NCI-H128 (cell line): ENCODE data around the gene C18orf63.

Experiments used
- DNase-seq: peaks from one replicate; lab custom pipeline; 2025; ENCODE audit not compliant: unreplicated experiment; lab: John Stamatoyannopoulos, UW

C18orf63 gene

DNA sequence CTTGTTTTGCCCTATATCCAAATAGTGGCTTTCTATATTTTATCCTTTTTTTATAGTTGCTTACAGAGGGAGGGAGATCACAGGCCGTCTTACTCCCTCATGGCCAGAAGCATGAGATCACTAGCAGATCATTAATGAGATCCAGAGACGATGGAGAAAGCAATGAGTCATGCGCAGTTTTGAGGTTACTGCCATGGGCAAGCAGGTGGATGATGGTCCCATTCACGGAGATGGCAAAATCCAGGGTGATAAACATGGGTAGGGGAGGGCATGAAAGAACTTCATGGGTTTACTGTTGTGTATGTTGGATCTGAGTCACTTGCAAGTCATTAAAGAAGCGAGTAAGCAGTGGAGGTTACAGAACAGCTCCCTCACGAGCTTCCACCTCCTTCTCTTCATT is 60.4 kb downstream of the C18orf63 start:
- no peak for DNase-seq

DNA sequence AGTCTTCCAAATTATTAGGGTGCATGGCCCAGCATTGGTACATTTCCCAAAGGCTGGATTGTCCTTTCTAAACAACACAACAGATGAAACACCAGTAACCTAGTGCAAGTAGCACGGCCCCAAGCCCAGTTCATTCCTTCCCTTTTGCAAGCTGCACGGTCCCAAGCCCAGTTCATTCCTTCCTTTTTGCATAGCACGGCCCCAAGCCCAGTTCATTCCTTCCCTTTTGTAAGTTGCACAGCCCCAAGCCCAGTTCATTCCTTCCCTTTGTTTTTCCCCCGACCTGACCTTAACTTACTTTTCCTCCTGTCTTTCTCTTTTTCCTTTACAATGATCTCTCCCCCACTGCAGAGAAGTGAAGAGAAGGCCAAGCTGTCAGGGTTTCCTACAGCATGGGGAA is 60.9 kb downstream of the C18orf63 start:
- DNase-seq: no peak

DNA sequence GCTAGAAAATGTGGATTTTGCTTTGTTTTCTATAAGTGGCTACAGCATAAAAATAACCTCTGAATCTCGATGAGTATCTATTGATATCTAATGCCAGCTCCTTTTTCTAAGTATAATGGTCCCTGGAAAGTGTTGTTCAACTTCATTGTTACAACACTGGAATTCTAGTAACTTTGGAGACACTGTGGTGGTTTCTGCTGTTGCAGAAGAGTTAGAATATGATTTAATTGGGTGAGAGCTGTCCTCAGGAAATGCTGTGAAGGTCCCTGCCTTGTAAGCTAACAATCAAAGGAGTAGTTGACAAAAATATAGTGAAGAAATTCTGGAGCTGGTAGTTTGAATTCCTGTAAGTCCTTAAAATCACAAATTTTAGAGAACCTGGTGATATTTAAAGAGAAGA is 62.1 kb downstream of the C18orf63 start:
- no peak for DNase-seq

DNA sequence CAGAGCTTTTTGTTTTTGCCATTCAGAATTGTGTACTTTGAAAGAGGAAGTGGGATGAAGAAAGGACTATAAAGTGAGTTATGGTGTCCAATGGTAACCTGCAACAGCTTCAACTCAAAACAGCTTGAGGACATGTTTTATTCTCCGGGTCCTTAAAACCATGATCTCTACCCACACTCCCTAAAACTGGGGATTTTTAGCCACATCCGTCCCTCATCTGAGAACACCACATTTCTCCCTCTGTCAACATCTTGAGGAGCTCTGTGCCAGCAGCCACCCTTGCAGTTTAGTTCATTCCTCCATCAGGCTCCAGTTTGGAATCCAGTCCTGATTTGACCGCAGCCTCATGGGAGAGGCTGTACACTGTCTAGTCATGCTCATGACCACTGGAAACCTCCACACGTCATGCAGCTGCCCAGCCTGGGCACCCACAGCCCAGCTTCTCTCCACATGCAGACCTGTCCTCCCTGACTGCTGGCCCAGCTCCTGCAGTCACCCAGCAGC is 62.6 kb downstream of the C18orf63 start:
- DNase-seq: no peak

DNA sequence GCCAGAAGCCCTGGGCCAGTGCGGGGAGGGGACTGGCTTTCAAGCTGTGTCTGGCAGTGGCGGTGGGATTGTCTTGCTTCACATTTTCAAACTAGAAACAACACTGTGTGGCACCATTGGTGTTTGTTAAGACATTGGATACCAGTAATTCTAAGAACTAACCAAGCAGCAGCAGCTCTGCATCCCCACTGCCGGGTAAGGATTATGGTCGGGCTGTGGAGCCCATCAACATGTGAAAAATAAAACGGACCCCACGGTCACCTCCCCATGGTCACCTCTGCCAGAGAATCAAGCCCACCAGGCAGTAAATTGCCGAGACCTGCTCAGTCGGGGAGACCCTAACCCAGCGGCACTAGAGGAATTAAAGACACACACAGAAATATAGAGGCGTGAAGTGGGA is 65.3 kb downstream of the C18orf63 start:
- no peak for DNase-seq

DNA sequence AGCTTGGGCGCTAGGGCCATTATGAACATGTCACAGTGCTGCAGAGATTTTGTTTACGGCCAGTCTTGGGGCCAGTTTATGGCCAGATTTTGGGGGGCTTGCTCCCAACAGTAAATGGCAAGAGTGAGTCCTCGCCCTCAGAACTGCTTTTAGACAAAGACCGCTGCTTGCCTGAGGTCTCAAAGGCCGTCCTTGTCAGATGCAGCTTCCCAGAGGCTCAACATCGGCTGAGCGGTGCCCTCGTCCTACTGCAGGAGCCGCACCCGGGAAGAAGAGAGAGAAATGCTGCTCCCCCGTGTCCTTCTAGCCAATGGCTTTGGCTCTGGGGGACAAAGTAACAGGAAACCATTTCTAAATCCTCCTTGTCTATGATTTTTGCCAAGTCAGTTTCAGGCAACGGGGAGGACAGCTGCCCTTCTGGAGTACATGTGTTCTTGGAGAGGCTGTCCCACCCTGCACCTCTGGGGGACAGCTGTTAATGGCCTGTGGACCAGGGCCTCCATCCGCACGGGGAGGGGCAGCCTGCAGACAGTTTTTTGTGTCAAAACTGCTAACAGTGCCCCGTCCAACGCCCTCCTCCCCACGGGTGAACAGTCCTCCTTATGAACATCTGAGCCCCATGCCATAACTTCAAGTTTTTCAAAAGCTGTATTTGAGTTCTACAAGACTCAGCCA is 66.1 kb downstream of the C18orf63 start:
- DNase-seq: no peak

DNA sequence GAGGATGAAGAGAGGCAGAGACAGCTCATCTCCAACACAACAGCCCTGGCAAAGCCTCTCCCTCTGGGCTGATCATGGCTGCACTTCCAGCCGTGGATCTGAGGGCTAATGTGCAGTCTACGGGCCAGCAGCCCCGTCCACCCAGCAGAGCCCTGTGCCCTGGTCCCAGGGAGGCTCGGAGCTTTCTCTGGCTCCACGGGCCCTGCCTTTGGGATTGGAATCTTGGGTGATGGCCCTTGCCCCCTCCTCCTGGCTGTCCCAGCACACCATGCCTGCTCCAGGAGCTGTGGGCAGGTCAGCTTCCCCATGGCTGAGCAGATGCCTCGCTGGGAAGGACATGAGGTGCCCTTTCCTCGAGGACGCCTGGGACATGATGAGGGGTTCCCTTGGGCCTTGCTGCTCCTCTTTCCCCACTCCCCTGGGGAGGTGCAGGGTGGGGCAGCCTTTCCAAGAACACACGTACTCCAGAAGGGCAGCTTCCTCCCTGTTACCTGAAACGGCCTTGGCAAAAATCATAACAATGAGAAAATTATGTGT is 66.9 kb downstream of the C18orf63 start:
- DNase-seq: no peak

DNA sequence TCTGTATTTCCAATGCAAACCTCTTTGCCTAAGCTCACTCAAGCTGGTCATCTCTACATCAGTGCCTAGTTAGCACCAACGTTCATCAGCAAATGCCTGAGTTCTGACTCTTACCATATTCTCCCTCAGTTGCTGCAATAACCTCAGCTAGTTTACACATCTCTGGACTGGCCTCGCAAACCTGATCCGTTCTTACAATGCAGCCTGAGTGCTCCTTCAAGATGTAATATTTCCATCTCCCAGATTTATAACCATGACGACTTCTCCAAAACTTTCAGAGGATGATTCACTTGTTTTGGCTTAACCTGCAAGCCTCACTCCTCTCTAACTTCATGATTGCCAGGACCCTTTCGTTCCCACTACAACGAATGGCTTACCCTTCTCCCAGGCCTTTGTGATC is 71.7 kb downstream of the C18orf63 start:
- no peak for DNase-seq

DNA sequence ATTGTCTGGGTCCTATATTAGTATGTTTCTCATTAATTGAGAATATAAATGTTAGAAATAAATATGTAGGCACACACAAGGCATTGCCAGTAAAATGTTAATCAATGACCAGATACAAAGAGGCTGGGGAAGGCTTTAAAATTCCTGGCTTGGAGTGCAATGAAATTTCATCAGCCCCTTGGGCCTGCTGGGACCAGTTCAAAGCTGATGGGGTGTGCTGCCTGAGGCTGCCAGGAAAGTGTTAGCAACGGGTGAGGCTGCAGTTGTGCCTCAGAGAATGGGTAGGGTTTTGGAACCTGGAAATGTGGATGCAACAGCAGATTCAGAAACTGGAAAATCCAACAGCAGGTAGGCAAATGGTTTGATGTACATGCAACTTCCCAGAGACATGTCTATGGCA is 72.6 kb downstream of the C18orf63 start:
- DNase-seq: no peak

DNA sequence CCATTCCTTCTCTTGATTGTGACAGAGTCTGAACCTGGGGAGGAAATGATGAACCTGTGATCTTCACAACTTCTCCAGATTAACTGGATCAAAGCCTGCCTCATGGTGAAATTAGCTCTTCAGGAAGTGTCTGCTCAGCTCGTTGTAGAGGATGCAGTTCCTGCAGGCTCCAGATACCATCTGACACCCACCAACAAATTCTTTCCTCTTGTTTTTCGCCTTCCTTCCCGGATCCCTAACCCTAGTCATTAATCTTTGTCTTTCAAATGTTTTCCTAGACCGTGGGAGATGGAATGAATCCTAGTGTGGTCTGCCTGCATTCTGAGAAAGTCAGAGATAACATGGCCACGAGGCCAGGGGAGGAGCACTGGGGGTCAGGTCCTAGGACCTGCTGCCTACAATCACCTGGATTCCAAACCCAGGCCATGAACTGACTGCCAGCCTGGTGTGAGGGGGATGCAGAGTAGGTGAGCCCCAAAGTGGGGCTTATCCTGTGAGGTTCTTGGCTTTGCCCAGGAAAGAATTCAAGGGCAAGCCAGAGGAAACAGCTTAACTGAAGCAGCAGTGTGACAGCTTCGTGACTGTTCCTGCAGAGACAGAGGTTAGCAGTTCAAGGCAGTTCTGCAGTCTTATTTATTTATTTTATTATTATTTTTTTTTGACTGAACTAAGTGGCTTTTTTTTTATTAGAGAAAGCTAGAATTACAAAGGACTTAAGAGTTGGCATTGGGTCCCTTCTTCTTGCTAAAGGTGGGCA is 73.7 kb downstream of the C18orf63 start:
- no peak for DNase-seq

DNA sequence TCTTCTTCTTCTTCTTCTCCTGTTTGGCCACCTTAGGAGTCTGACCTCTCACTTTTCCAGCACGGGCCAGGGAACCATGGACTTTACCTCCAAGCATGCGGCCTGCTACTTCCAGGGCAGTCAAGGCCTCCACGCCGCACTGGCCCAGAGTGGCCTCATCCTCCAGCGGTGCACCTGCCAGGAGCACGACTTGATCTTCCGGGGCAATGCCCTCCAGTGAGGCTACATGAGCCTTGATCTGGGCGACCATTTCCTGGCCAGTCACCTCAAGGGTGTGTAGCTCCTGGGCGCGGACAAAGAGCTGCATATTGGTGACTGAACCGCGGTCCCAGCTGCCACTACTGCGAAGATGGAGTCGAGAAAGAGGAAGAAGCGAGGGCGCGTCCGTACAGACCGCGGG is 74.4 kb downstream of the C18orf63 start:
- no peak for DNase-seq

DNA sequence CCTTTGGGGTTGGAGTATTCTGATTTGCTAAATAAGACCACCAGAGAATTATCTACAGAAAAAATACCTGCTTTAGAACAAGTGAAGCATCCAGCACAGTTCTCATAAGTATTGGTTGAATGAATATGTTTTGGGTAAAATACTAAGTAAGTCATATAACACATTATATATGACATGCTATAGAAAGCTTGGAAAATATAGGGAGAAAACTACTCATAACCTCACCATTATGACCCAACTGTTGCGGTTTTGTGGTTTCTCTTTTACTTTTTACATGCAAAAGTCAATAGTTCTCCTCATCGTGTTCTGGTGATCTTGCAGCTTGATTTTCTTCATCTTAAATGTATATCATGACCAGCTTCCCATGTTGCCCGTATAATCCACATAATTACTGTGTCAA is 75.3 kb downstream of the C18orf63 start:
- no peak for DNase-seq

DNA sequence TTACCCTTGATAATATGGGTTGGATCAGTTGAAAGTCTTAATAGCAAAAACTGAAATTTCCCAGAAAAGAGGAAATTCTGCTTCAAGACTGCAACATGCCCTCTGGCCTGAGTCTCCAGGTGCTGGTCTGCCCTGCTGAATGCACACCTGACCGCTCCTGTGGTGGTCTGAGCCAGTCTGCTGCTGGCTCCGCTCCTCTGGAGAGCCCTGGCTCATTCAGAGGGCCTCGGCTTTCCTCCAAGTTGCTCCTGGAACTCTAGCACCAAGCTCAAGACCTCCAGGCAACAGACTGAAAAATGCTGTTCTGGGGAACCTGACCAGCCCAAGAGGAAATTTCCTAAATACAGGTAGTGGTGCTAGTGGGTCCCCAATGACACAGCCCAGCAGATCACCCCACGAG is 76.7 kb downstream of the C18orf63 start:
- DNase-seq: no peak

DNA sequence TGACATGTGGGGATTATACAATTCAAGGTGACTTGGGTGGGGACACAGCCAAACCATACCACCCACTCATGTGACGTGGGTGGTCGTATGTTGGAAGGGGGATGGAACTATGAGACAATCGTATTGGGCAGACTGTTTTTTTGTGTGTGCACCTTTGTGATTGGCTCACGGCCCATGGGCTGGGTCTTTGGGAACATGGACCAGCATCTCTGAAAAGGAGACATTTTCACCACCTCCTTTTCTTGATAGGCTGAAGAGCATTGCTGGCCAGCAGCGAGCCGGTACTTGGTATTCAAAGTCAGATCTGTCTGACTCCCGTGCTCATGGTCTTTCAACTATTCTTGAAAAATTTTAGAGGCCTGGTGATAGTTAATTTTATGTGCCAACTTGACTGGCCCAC is 79.4 kb downstream of the C18orf63 start:
- no peak for DNase-seq

DNA sequence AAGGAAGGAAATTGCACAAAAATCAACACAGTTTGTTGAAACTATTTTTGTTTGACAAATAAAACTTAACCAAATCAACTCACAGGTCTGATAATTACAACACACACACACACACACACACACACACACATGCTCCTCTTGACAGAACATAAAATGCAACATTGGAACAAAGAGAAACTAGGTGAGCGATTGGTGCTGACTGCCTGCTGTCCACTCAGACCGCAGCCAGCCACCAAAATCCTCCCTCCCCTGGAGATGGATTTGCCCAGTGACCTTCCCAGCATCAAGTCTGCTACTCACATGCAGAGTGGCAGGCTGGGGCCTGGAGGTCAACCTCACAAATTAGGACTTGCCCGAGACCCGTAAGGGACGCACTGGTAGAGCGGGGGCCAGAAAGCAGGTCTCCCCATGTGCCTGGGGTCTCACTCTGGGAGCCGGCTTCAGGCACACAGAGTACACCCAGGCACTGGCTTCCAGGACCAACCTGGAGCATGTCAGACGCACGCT is 80.1 kb downstream of the C18orf63 start:
- no peak for DNase-seq

DNA sequence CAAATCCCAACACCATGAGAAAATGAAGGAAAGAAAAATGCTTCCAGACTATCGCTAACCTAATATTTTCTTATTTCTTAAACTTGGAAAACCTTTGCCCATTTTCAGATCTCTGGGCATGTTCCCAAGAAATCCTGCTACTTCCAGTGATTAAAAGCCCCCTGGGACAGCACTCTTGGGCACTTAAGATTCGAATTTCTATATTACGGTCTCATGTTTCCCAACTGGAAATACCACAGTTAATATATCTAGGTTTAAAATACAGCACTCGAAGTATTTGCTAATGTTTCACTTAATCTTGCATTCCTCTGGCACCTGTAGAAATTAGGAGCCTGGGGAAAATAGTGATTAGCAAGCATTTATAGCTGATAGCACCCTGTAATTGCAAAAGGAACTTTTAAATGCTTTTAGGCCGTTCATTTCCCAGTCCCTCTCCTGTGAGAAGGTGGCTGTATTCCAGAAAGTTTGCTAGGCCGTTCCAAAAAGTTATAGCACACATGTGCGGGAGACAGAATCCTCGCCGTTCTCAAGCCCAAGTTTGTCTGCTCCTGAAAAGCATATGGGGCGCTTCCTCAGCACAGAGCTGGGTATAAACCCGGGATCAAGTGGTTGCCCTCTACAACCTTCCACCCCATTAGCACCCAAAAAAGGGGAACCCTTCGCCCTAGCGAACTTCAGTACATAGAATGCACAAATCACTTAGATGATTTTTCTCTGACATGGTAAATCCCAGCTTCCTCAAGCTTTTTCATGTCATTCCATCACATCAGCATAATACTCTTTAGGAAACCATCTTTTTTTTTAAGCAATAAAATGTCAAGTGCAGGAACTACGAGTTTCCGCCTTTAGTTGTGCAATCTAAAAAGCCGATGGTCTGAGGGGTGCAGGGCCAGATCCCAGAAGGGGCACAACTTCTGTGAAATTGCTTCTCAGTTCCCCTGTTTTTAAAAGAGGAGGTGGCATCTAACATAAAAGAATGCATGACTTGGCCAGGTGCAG is 80.8 kb downstream of the C18orf63 start:
- peak; percentile 15 for DNase-seq

DNA sequence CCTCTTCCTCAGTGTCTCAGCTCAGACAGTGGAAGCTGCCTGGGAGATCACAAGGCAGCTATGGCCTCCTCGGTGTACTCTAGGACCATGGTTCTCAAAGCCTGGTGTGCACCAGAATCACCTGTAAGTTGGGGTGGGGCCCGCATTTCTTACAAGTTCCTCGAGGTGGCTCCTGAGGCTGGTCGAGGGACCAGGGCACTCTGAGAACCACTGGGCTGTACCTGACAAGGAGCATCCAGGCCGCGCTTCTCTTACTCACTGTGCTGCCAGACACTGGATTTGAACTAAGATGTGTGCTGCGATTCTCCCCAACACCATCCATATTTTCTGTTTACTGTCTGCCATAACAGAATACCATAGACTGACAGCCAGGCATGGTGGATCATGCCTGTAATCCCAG is 81.9 kb downstream of the C18orf63 start:
- no peak for DNase-seq

DNA sequence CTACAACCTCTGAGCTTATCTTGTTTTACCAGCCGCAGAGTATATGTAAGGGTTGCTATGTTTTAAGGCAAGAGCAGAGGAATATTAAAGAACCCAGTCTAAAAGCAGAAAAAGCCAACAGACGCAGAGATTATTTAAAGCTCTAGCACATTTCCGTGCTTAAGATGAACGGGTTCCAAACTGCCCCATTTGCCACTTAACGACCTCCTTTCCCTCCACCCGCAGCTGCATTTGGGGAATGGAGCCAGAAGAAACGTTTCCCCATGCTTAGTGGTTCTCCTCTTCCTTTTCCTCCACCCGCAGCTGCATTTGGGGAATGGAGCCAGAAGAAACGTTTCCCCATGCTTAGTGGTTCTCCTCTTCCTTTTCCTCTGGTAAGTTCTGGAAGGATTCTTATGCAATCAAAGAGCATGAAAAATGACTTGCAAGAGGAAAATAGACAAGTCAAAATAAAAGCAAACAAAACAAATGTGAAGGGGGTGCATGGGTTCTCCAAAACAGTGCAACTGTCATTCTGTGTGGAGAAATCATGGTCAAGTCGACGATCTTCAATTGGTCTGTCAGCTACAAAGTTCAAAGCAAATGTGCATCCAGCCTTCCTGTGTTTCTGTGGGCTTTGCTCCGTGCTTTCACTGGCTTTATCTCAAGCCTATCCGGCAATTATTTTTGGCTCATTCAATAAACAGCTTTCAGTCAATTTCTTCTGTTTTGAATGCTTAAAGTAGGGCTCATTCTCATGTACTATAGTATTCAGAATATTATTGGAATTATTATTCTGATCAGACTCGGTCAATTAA is 83.7 kb downstream of the C18orf63 start:
- no peak for DNase-seq

DNA sequence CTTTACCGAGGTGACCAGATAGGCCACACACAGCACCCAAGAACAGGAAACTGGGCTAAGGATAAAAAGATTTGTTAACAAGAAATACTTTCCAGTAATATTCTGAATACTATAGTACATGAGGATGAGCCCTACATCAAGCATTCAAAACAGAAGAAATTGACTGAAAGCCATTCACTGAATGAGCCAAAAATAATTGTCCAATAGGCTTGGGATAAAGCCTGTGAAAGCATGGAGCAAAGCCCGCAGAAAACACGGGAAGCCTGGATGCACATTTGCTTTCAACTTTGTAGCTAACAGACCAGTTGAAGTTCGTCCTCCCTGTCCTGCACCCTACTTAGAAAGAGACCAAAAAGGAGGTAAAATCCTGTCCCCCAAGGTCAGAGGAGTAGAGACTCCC is 85.2 kb downstream of the C18orf63 start:
- DNase-seq: no peak

DNA sequence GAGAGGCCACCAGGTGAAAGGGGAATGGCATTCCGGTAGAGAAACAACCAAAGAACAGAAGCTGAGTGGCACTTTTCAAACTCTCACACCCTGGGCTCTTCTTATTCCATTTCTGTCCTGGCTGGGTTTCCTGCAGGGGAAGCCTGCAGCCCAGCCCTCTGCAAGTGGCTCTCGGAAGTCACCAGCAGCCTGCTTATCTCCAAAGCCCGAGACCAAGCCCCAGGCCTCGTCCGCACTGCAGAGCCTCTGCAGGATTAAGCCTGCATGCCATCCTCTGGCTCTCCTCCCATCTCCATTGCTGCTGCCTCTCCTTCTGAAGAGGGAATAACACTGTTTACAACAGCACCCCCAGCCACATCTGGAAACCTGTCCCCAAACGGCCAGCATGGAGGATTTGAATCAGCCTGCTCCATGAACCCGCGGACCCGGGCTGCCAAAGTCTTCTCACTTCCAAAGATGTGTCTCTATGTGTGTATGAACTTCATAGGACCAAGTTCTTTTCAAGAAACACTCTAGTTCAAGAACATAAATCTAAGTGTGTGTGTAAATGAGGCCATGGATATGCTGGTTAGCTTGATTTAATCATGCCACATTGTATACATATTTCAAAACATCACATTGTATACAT is 87.3 kb downstream of the C18orf63 start:
- DNase-seq: no peak
